HG03342 (cell line): Measurements from ENCODE around the gene GSG1L2.

ENCODE experiments used
- ATAC-seq: cut with Tn5 transposase; IDR thresholded peaks from one replicate; pipeline ENCODE4 v1.9.1; 2021; ENCODE audit warnings: mild to moderate bottlenecking, moderate library complexity; ENCODE audit not compliant: unreplicated experiment

The GSG1L2 gene

GRCh38 chr17:9825641-9826150 lies 3.8 kb upstream of the GSG1L2 start, which contains the start of gene GLP2R:
TSS of gene GLP2R (plus strand) at chr17:9825924. CDS start at chr17:9826064, 140 bp downstream.
- no peak for ATAC-seq

- no peak for ATAC-seq
These were observed 3.0 kb upstream of the GSG1L2 start for GRCh38 chr17:9824797-9825338.

GRCh38 chr17:9824094-9824493 lies 2.2 kb upstream of the GSG1L2 start:
- no peak for ATAC-seq

GRCh38 chr17:9820448-9820847 lies 1.4 kb downstream of the GSG1L2 start:
- no peak for ATAC-seq

GRCh38 chr17:9818760-9819159 lies 3.1 kb downstream of the GSG1L2 start:
- ATAC-seq, result no peak

- no peak for ATAC-seq
These were observed 4.8 kb downstream of the GSG1L2 start for GRCh38 chr17:9817086-9817485.

GRCh38 chr17:9816472-9816871 lies 5.4 kb downstream of the GSG1L2 start:
- no peak for ATAC-seq

- ATAC-seq, result no peak
These were observed 7.4 kb downstream of the GSG1L2 start for GRCh38 chr17:9814337-9814945.

GRCh38 chr17:9813166-9813565 lies 8.7 kb downstream of the GSG1L2 start:
- no peak for ATAC-seq

GRCh38 chr17:9811537-9811936 lies 10.3 kb downstream of the GSG1L2 start:
- ATAC-seq, result no peak

GRCh38 chr17:9811086-9811485 lies 10.8 kb downstream of the GSG1L2 start:
- ATAC-seq, result no peak

GRCh38 chr17:9810100-9810949 lies 11.6 kb downstream of the GSG1L2 start:
- ATAC-seq, result no peak

GRCh38 chr17:9809409-9809808 lies 12.5 kb downstream of the GSG1L2 start:
- ATAC-seq, result no peak

GRCh38 chr17:9806699-9807098 lies 15.2 kb downstream of the GSG1L2 start:
- ATAC-seq, result no peak

GRCh38 chr17:9805769-9806168 lies 16.1 kb downstream of the GSG1L2 start:
- no peak for ATAC-seq

- no peak for ATAC-seq
These were observed 19.2 kb downstream of the GSG1L2 start for GRCh38 chr17:9802697-9803096.

- no peak for ATAC-seq
These were observed 19.6 kb downstream of the GSG1L2 start for GRCh38 chr17:9802294-9802693.

- no peak for ATAC-seq
These were observed 20.4 kb downstream of the GSG1L2 start for GRCh38 chr17:9801505-9801904.

- ATAC-seq, result no peak
These were observed 23.2 kb downstream of the GSG1L2 start for GRCh38 chr17:9798724-9799123.

- no peak for ATAC-seq
These were observed 23.9 kb downstream of the GSG1L2 start for GRCh38 chr17:9798008-9798407.

- no peak for ATAC-seq
These were observed 29.6 kb downstream of the GSG1L2 start for GRCh38 chr17:9792181-9792840.
